Mesendoderm (in vitro differentiated cells): ENCODE results near the gene SFXN1.

Experiments used
- DNase-seq: peaks from one replicate; pipeline ENCODE4 v3.0.0; 2013
- H2AK5ac ChIP-seq: 2 replicates; pipeline ENCODE4 v1.6.1; 2013; ENCODE audit warnings: low read length, inconsistent platforms
- H2BK120ac ChIP-seq: 2 replicates; pipeline ENCODE4 v1.6.1; 2013; ENCODE audit warnings: low read depth, mild to moderate bottlenecking, low read length, moderate library complexity, mixed read lengths
- H2BK15ac ChIP-seq: replicated peaks from 2 replicates; pipeline ENCODE4 v1.6.1; 2013; ENCODE audit warnings: low read depth, mild to moderate bottlenecking, moderate library complexity
- H2BK5ac ChIP-seq: 2 replicates; pipeline ENCODE4 v1.6.1; 2013; ENCODE audit warnings: low read length, inconsistent platforms
- H3K18ac ChIP-seq: 2 replicates; pipeline ENCODE4 v1.6.1; 2013; ENCODE audit warnings: mild to moderate bottlenecking, low read length, mixed read lengths
- H3K23ac ChIP-seq: one replicate; pipeline ENCODE4 v1.6.1; 2013; ENCODE audit warnings: low read length
- H3K27ac ChIP-seq: 2 replicates; pipeline ENCODE4 v1.5.1; 2013; ENCODE audit warnings: low read depth, mild to moderate bottlenecking, inconsistent platforms, low read length, moderate library complexity
- H3K27me3 ChIP-seq: 2 replicates; pipeline ENCODE4 v1.6.1; 2013; ENCODE audit warnings: low read length, control low read depth, mild to moderate bottlenecking, inconsistent platforms; ENCODE audit not compliant: insufficient read depth, poor library complexity
- H3K36me3 ChIP-seq: 2 replicates; pipeline ENCODE4 v1.6.1; 2013; ENCODE audit warnings: low read length, inconsistent platforms; ENCODE audit not compliant: control insufficient read depth, insufficient read depth
- H3K4ac ChIP-seq: one replicate; pipeline ENCODE4 v1.6.1; 2013; ENCODE audit warnings: low read depth, mild to moderate bottlenecking, low read length, moderate library complexity
- H3K4me1 ChIP-seq: 2 replicates; pipeline ENCODE4 v1.6.1; 2013; ENCODE audit warnings: low read depth, low read length, inconsistent platforms; ENCODE audit not compliant: control insufficient read depth
- H3K4me2 ChIP-seq: 2 replicates; pipeline ENCODE4 v1.6.1; 2013; ENCODE audit warnings: low read length
- H3K4me3 ChIP-seq: 2 replicates; pipeline ENCODE4 v1.5.1; 2013; ENCODE audit warnings: mild to moderate bottlenecking, low read length
- H3K56ac ChIP-seq: one replicate; pipeline ENCODE4 v1.6.1; 2013; ENCODE audit warnings: low read length
- H3K79me1 ChIP-seq: 2 replicates; pipeline ENCODE4 v1.6.1; 2013; ENCODE audit warnings: low read length, inconsistent platforms
- H3K79me2 ChIP-seq: 2 replicates; pipeline ENCODE4 v1.6.1; 2013; ENCODE audit warnings: mild to moderate bottlenecking, low read length; ENCODE audit not compliant: control insufficient read depth, insufficient read depth
- H3K9ac ChIP-seq: 2 replicates; pipeline ENCODE4 v1.6.1; 2013; ENCODE audit warnings: low read length, inconsistent platforms
- H4K5ac ChIP-seq: one replicate; pipeline ENCODE4 v1.6.1; 2013; ENCODE audit warnings: low read length
- H4K8ac ChIP-seq: one replicate; pipeline ENCODE4 v1.6.1; 2013; ENCODE audit warnings: low read depth, mild to moderate bottlenecking, control low read depth, low read length, moderate library complexity
- WGBS: extraction: QIAGEN DNeasy Blood & Tissue Kit; methylation state at CpG from one replicate; pipeline ENCODE4 v1.1.7; 2013; ENCODE audit warnings: low lambda C conversion rate, missing lambda C conversion rate; ENCODE audit not compliant: insufficient coverage; ENCODE audit errors: extremely low coverage; 5-methylcytosine and 5-hydroxymethylcytosine counted together

The SFXN1 gene

GRCh38 chr5:175466700-175467318 lies 11.6 kb upstream of the SFXN1 start:
- Histone ChIP-seq H4K5ac (no peak overlapping the region), H3K23ac (no peak overlapping the region), H2AK5ac (no peak overlapping the region), H3K4ac (no peak overlapping the region), H3K79me1 (no peaks in the 10 kb centered on the region), H3K27ac (no peak overlapping the region), H2BK15ac (no peak overlapping the region), H3K79me2 (no peaks in the 10 kb centered on the region), H3K56ac (no peak overlapping the region), H2BK120ac (no peak overlapping the region), H4K8ac (no peak overlapping the region), H3K27me3 (no peaks in the 10 kb centered on the region), H3K9ac (no peak overlapping the region), H3K4me2 (no peak overlapping the region), H3K18ac (no peak overlapping the region), H3K4me3 (no peak overlapping the region), H2BK5ac (no peak overlapping the region), H3K36me3 (no peaks in the 10 kb centered on the region), H3K4me1 (peaks cover 3% of the 10 kb centered on the region)
- no peak for DNase-seq
- no CpG with 5 or more reads among the region's 5 CpGs for WGBS

GRCh38 chr5:175467983-175468690 lies 10.2 kb upstream of the SFXN1 start:
- H3K56ac ChIP-seq = no peak overlapping the region
- no CpG with 5 or more reads among the region's 11 CpGs for WGBS
- H3K23ac ChIP-seq = no peak overlapping the region
- no peak overlapping the region for H3K4ac ChIP-seq
- no peak overlapping the region for H2BK5ac ChIP-seq
- DNase-seq = no peak
- H3K27ac ChIP-seq = no peak overlapping the region
- no peaks in the 10 kb centered on the region for H3K27me3 ChIP-seq
- peaks cover 3% of the 10 kb centered on the region for H3K4me1 ChIP-seq
- no peaks in the 10 kb centered on the region for H3K36me3 ChIP-seq
- no peak overlapping the region for H3K4me2 ChIP-seq
- no peaks in the 10 kb centered on the region for H3K79me2 ChIP-seq
- no peak overlapping the region for H3K4me3 ChIP-seq
- H3K79me1 ChIP-seq = no peaks in the 10 kb centered on the region
- no peak overlapping the region for H3K9ac ChIP-seq
- no peak overlapping the region for H4K5ac ChIP-seq
- H4K8ac ChIP-seq = no peak overlapping the region
- H2BK120ac ChIP-seq = no peak overlapping the region
- no peak overlapping the region for H2BK15ac ChIP-seq
- no peak overlapping the region for H3K18ac ChIP-seq
- H2AK5ac ChIP-seq = no peak overlapping the region

- no peak overlapping the region for H3K18ac ChIP-seq
- no peak overlapping the region for H2BK5ac ChIP-seq
- no peak overlapping the region for H3K4me2 ChIP-seq
- no peaks in the 10 kb centered on the region for H3K36me3 ChIP-seq
- H3K79me1 ChIP-seq = no peaks in the 10 kb centered on the region
- H3K56ac ChIP-seq = no peak overlapping the region
- no peak overlapping the region for H3K9ac ChIP-seq
- H2BK120ac ChIP-seq = no peak overlapping the region
- H3K4me3 ChIP-seq = no peak overlapping the region
- peaks cover 3% of the 10 kb centered on the region for H3K4me1 ChIP-seq
- H2AK5ac ChIP-seq = no peak overlapping the region
- no peak overlapping the region for H3K27ac ChIP-seq
- no peaks in the 10 kb centered on the region for H3K27me3 ChIP-seq
- H3K23ac ChIP-seq = no peak overlapping the region
- DNase-seq = no peak
- WGBS = no CpG with 5 or more reads among the region's 1 CpG
- no peaks in the 10 kb centered on the region for H3K79me2 ChIP-seq
- H2BK15ac ChIP-seq = no peak overlapping the region
- no peak overlapping the region for H4K8ac ChIP-seq
- no peak overlapping the region for H4K5ac ChIP-seq
- no peak overlapping the region for H3K4ac ChIP-seq
These were observed 9.5 kb upstream of the SFXN1 start for GRCh38 chr5:175468892-175469291.

- peak; percentile 47 for DNase-seq
- Histone ChIP-seq H4K5ac (no peak overlapping the region), H3K79me1 (no peaks in the 10 kb centered on the region), H3K4me2 (no peak overlapping the region), H3K23ac (no peak overlapping the region), H4K8ac (no peak overlapping the region), H3K4me1 (peaks cover 3% of the 10 kb centered on the region), H2BK15ac (no peak overlapping the region), H3K4ac (no peak overlapping the region), H2BK5ac (no peak overlapping the region), H3K27ac (no peak overlapping the region), H2BK120ac (no peak overlapping the region), H3K9ac (no peak overlapping the region), H3K36me3 (no peaks in the 10 kb centered on the region), H3K4me3 (no peak overlapping the region), H3K27me3 (no peaks in the 10 kb centered on the region), H3K79me2 (no peaks in the 10 kb centered on the region), H3K56ac (no peak overlapping the region), H2AK5ac (no peak overlapping the region), H3K18ac (no peak overlapping the region)
- no CpG with 5 or more reads among the region's 3 CpGs for WGBS
These were observed 8.4 kb upstream of the SFXN1 start for GRCh38 chr5:175469916-175470315.

- peaks cover 3% of the 10 kb centered on the region for H3K4me1 ChIP-seq
- no peaks in the 10 kb centered on the region for H3K79me2 ChIP-seq
- H3K56ac ChIP-seq = no peak overlapping the region
- H3K4me3 ChIP-seq = no peak overlapping the region
- WGBS = no CpG with 5 or more reads among the region's 5 CpGs
- no peaks in the 10 kb centered on the region for H3K79me1 ChIP-seq
- H4K5ac ChIP-seq = no peak overlapping the region
- no peak overlapping the region for H3K27ac ChIP-seq
- no peak overlapping the region for H2AK5ac ChIP-seq
- no peak overlapping the region for H3K4me2 ChIP-seq
- no peak overlapping the region for H4K8ac ChIP-seq
- no peak overlapping the region for H3K9ac ChIP-seq
- H3K27me3 ChIP-seq = no peaks in the 10 kb centered on the region
- H3K23ac ChIP-seq = no peak overlapping the region
- no peak for DNase-seq
- no peak overlapping the region for H3K4ac ChIP-seq
- no peak overlapping the region for H2BK120ac ChIP-seq
- H3K36me3 ChIP-seq = no peaks in the 10 kb centered on the region
- H2BK15ac ChIP-seq = no peak overlapping the region
- no peak overlapping the region for H3K18ac ChIP-seq
- no peak overlapping the region for H2BK5ac ChIP-seq
These were observed 7.6 kb upstream of the SFXN1 start for GRCh38 chr5:175470781-175471180.

- Histone ChIP-seq H2AK5ac (no peak overlapping the region), H3K27me3 (no peaks in the 10 kb centered on the region), H3K4me3 (no peak overlapping the region), H4K5ac (no peak overlapping the region), H2BK15ac (no peak overlapping the region), H3K4me1 (peaks cover 3% of the 10 kb centered on the region), H3K23ac (no peak overlapping the region), H2BK5ac (no peak overlapping the region), H2BK120ac (no peak overlapping the region), H3K79me2 (no peaks in the 10 kb centered on the region), H3K36me3 (no peaks in the 10 kb centered on the region), H3K18ac (no peak overlapping the region), H4K8ac (no peak overlapping the region), H3K27ac (no peak overlapping the region), H3K9ac (no peak overlapping the region), H3K4me2 (no peak overlapping the region), H3K4ac (no peak overlapping the region), H3K79me1 (no peaks in the 10 kb centered on the region), H3K56ac (no peak overlapping the region)
- no CpG with 5 or more reads among the region's 6 CpGs for WGBS
- no peak for DNase-seq
These were observed 7.2 kb upstream of the SFXN1 start for GRCh38 chr5:175471196-175471595.
